ENCODE measurements around the gene DISC1. TPM values are rescaled to one million over a fixed set of nuclear protein-coding genes. Genes with fewer than 3 reads are reported as not detected.

The DISC1 gene
- total RNA-seq, 1 donor from 2014 or later, result 5.2 TPM

GRCh38 chr1:231933711-231934626, 307.4 kb downstream of the DISC1 start:
- Mint-ChIP-seq H3K27me3 (peaks cover 30% of the 10 kb centered on the region), H3K27ac (no peak overlapping the region), H3K9me3 (ENCODE audit: low read depth) (no peaks in the 10 kb centered on the region), H3K36me3 (ENCODE audit: insufficient read depth) (no peaks in the 10 kb centered on the region), H3K4me1 (ENCODE audit: low read depth) (peaks cover 39% of the 10 kb centered on the region), H3K4me3 (ENCODE audit: low read depth) (no peak overlapping the region)
- DNase-seq (ENCODE audit: low spot score, unreplicated experiment), result no peak
- TF ChIP-seq, protein P1, sequence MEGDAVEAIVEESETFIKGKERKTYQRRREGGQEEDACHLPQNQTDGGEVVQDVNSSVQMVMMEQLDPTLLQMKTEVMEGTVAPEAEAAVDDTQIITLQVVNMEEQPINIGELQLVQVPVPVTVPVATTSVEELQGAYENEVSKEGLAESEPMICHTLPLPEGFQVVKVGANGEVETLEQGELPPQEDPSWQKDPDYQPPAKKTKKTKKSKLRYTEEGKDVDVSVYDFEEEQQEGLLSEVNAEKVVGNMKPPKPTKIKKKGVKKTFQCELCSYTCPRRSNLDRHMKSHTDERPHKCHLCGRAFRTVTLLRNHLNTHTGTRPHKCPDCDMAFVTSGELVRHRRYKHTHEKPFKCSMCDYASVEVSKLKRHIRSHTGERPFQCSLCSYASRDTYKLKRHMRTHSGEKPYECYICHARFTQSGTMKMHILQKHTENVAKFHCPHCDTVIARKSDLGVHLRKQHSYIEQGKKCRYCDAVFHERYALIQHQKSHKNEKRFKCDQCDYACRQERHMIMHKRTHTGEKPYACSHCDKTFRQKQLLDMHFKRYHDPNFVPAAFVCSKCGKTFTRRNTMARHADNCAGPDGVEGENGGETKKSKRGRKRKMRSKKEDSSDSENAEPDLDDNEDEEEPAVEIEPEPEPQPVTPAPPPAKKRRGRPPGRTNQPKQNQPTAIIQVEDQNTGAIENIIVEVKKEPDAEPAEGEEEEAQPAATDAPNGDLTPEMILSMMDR (IDR thresholded peaks at IDR 0.05; ENCODE audit: unreplicated experiment), result no peak

GRCh38 chr1:231934797-231935196, 308.2 kb downstream of the DISC1 start:
- peaks cover 29% of the 10 kb centered on the region for H3K27me3 Mint-ChIP-seq
- H3K4me3 Mint-ChIP-seq (ENCODE audit: low read depth), result no peak overlapping the region
- H3K36me3 Mint-ChIP-seq (ENCODE audit: insufficient read depth), result no peaks in the 10 kb centered on the region
- peaks cover 33% of the 10 kb centered on the region for H3K4me1 Mint-ChIP-seq (ENCODE audit: low read depth)
- TF ChIP-seq, protein P1 (IDR thresholded peaks at IDR 0.05; ENCODE audit: unreplicated experiment), result no peak
- DNase-seq (ENCODE audit: low spot score, unreplicated experiment), result no peak
- peak overlapping the region; percentile 4 for H3K27ac Mint-ChIP-seq
- H3K9me3 Mint-ChIP-seq (ENCODE audit: low read depth), result no peaks in the 10 kb centered on the region

- Mint-ChIP-seq H3K36me3 (ENCODE audit: insufficient read depth) (no peaks in the 10 kb centered on the region), H3K27me3 (peaks cover 32% of the 10 kb centered on the region), H3K27ac (no peak overlapping the region), H3K4me3 (ENCODE audit: low read depth) (no peak overlapping the region), H3K9me3 (ENCODE audit: low read depth) (no peaks in the 10 kb centered on the region), H3K4me1 (ENCODE audit: low read depth) (peaks cover 28% of the 10 kb centered on the region)
- TF ChIP-seq, protein P1 (IDR thresholded peaks at IDR 0.05; ENCODE audit: unreplicated experiment), result no peak
- no peak for DNase-seq (ENCODE audit: low spot score, unreplicated experiment)
Measured at GRCh38 chr1:231935856-231936255, 309.3 kb downstream of the DISC1 start.

DNA sequence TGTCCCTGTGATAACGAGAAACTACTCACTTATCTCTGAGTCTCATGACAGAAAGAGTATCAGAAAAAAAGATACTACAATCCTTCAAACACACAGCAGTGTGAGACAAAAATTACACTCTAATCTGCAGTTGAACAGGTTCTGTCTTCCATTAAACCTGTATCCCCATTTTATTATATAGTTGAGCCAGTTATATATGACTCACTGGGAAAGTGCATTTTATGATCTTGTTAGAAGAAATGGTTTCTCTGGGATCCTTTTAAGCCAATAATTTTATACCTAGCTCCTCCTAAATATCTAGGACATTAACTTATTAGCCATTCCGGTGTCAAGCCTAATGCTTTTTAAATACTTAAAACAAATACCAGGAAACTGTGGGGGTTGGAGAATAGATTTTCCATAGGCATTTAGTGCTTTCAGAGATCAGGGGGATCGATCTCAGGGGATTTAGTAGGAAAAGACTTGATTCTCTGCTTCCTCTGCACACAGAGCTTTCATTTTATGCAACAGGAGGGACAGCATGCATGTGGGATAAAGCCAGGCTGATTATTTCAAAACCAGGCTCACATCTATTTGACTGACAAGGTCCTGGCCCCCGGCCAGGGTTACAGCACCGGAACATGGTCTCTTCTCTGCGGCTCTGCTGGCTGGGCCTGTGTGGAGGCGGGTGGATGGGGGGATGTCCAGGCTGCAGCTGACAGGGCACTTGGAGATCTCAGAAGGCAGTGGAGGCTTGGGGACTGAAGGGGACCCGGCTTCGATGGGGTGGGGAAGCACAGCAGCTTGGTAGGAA, 310.6 kb downstream of the DISC1 start:
- no peaks in the 10 kb centered on the region for H3K9me3 Mint-ChIP-seq (ENCODE audit: low read depth)
- H3K4me3 Mint-ChIP-seq (ENCODE audit: low read depth), result no peak overlapping the region
- no peak overlapping the region for H3K27ac Mint-ChIP-seq
- TF ChIP-seq, protein P1 (IDR thresholded peaks at IDR 0.05; ENCODE audit: unreplicated experiment), result no peak
- H3K4me1 Mint-ChIP-seq (ENCODE audit: low read depth), result peaks cover 28% of the 10 kb centered on the region
- no peak for DNase-seq (ENCODE audit: low spot score, unreplicated experiment)
- no peaks in the 10 kb centered on the region for H3K36me3 Mint-ChIP-seq (ENCODE audit: insufficient read depth)
- H3K27me3 Mint-ChIP-seq, result peaks cover 41% of the 10 kb centered on the region

DNA sequence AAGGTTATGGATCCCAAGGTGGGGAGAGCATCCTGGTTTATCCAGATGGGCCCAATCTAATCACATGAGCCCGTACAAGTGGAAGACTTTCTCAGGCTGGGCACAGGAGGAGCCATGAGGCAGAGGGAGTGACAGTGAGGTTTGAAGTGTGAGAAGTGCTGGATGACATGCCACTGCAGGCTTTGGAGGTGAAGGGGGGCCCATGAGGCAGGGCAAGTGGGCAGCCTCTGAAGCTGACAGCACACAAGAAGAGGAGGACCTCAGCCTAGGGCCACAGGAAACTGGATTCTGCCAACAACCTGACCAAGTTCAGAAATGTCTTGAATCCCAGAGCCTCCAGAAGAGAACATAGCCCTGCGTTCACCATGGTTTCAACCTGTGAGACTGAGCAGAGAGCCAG, 311.6 kb downstream of the DISC1 start:
- peaks cover 28% of the 10 kb centered on the region for H3K4me1 Mint-ChIP-seq (ENCODE audit: low read depth)
- no peak for DNase-seq (ENCODE audit: low spot score, unreplicated experiment)
- H3K4me3 Mint-ChIP-seq (ENCODE audit: low read depth), result no peak overlapping the region
- peaks cover 45% of the 10 kb centered on the region for H3K27me3 Mint-ChIP-seq
- no peak overlapping the region for H3K27ac Mint-ChIP-seq
- no peaks in the 10 kb centered on the region for H3K36me3 Mint-ChIP-seq (ENCODE audit: insufficient read depth)
- TF ChIP-seq, protein P1 (IDR thresholded peaks at IDR 0.05; ENCODE audit: unreplicated experiment), result no peak
- no peaks in the 10 kb centered on the region for H3K9me3 Mint-ChIP-seq (ENCODE audit: low read depth)

All from progenitor cell of endocrine pancreas (in vitro differentiated cells).